Neural progenitor cell (in vitro differentiated cells): Measurements from ENCODE around the gene CCNE1. TPM values are rescaled to one million over a fixed set of nuclear protein-coding genes. Genes with fewer than 3 reads are reported as not detected.
A peak's percentile ranks its signal among the peaks of the same experiment; 100 is the strongest.

Source experiments
- DNase-seq: peaks from one replicate; pipeline ENCODE4 v3.0.0-alpha.2; 2016; ENCODE audit warnings: low spot score
- H2AFZ ChIP-seq: fragments of 200-600 bp; sonication (generic); replicated peaks from 2 replicates; pipeline ENCODE4 v1.6.1; 2016; ENCODE audit warnings: antibody characterized with exemption
- H3F3A ChIP-seq: fragments of 200-600 bp; sonication (generic); 2 replicates; pipeline ENCODE4 v1.6.1; 2016; ENCODE audit warnings: antibody characterized with exemption, low read depth
- H3K27ac ChIP-seq: fragments of 200-600 bp; sonication (generic); 2 replicates; pipeline ENCODE4 v1.5.1; 2016; ENCODE audit warnings: mild to moderate bottlenecking
- H3K27me3 ChIP-seq: fragments of 200-600 bp; sonication (generic); 2 replicates; pipeline ENCODE4 v1.6.1; 2016; ENCODE audit warnings: mild to moderate bottlenecking, moderate library complexity
- H3K36me3 ChIP-seq: fragments of 200-600 bp; sonication (generic); 2 replicates; pipeline ENCODE4 v1.5.1; 2016
- H3K4me1 ChIP-seq: fragments of 200-600 bp; sonication (generic); 2 replicates; pipeline ENCODE4 v1.6.1; 2016; ENCODE audit warnings: mixed run types
- H3K4me2 ChIP-seq: fragments of 200-600 bp; sonication (generic); 2 replicates; pipeline ENCODE4 v1.6.1; 2016
- H3K4me3 ChIP-seq: fragments of 200-600 bp; sonication (generic); 2 replicates; pipeline ENCODE4 v1.5.1; 2016
- H3K79me2 ChIP-seq: fragments of 200-600 bp; sonication (generic); 2 replicates; pipeline ENCODE4 v1.6.1; 2016; ENCODE audit warnings: low read depth
- H3K9ac ChIP-seq: fragments of 200-600 bp; sonication (generic); 2 replicates; pipeline ENCODE4 v1.6.1; 2016
- H3K9me3 ChIP-seq: fragments of 200-600 bp; sonication (generic); 2 replicates; pipeline ENCODE4 v1.5.1; 2016; ENCODE audit warnings: low read depth
- H4K20me1 ChIP-seq: fragments of 200-600 bp; sonication (generic); 2 replicates; pipeline ENCODE4 v1.6.1; 2016; ENCODE audit warnings: low read depth
- H3K27ac Mint-ChIP-seq: 3 replicates; pipeline ENCODE4 v1.8.0; 2021; ENCODE audit warnings: mixed read lengths
- H3K27me3 Mint-ChIP-seq: 2 replicates; pipeline ENCODE4 v1.8.0; 2022; ENCODE audit warnings: low read depth, mild to moderate bottlenecking, inconsistent platforms, moderate library complexity, mixed read lengths; ENCODE audit not compliant: insufficient read depth
- H3K36me3 Mint-ChIP-seq: 3 replicates; pipeline ENCODE4 v1.8.0; 2021; ENCODE audit warnings: mixed read lengths
- H3K4me1 Mint-ChIP-seq: 3 replicates; pipeline ENCODE4 v1.8.0; 2021; ENCODE audit warnings: mixed read lengths
- H3K4me3 Mint-ChIP-seq: 3 replicates; pipeline ENCODE4 v1.8.0; 2021; ENCODE audit warnings: mild to moderate bottlenecking, moderate library complexity, mixed read lengths
- H3K9me3 Mint-ChIP-seq: 3 replicates; pipeline ENCODE4 v1.8.0; 2020; ENCODE audit warnings: mixed read lengths
- CTCF ChIP-seq: fragments of 200-600 bp; sonication (generic); IDR thresholded peaks from 2 replicates; pipeline ENCODE4 v1.5.1; 2017; ENCODE audit warnings: antibody characterized with exemption, mild to moderate bottlenecking
- EZH2 ChIP-seq: fragments of 200-600 bp; sonication (generic); IDR thresholded peaks from 2 replicates; pipeline ENCODE4 v1.6.1; 2017; ENCODE audit warnings: antibody characterized with exemption, mild to moderate bottlenecking, moderate library complexity
- EZH2phosphoT487 ChIP-seq: fragments of 200-600 bp; sonication (generic); IDR thresholded peaks from 2 replicates; pipeline ENCODE4 v1.6.1; 2017; ENCODE audit warnings: antibody characterized with exemption
- total RNA-seq: library from RNA; depleted of rRNA; stranded (reverse); fragments of >200 nt; gene quantifications from 2 replicates; pipeline ENCODE4 v1.2.3, GENCODE V29; 2015; ENCODE audit warnings: low replicate concordance

CCNE1 gene
- total RNA-seq, 1 donor from 2014 or later, result 31.4 TPM

GRCh38 chr19:29771708-29772414, 39.9 kb upstream of the CCNE1 start:
- peaks cover 13% of the 10 kb centered on the region for H3K4me1 Mint-ChIP-seq
- no peak overlapping the region for H3K27ac Mint-ChIP-seq
- TF ChIP-seq EZH2phosphoT487 (no peak), CTCF (peak; percentile 82)
- H3K36me3 ChIP-seq, result no peaks in the 10 kb centered on the region
- no peak overlapping the region for H3K27ac ChIP-seq
- DNase-seq, result peak; percentile 81
- no peaks in the 10 kb centered on the region for H3F3A ChIP-seq
- no peak overlapping the region for H3K4me3 Mint-ChIP-seq
- no peaks in the 10 kb centered on the region for H3K27me3 ChIP-seq
- peak overlapping the region; percentile 99 for H2AFZ ChIP-seq
- H3K4me1 ChIP-seq, result peaks cover 4% of the 10 kb centered on the region
- no peaks in the 10 kb centered on the region for H3K79me2 ChIP-seq
- H3K9me3 Mint-ChIP-seq, result no peaks in the 10 kb centered on the region
- H3K9ac ChIP-seq, result no peak overlapping the region
- no peaks in the 10 kb centered on the region for H3K27me3 Mint-ChIP-seq
- no peaks in the 10 kb centered on the region for H3K36me3 Mint-ChIP-seq
- peak overlapping the region; percentile 64 for H3K4me2 ChIP-seq
- H3K9me3 ChIP-seq, result no peaks in the 10 kb centered on the region
- H3K4me3 ChIP-seq, result no peak overlapping the region
- H4K20me1 ChIP-seq, result no peaks in the 10 kb centered on the region

- Histone ChIP-seq H3K9me3 (no peaks in the 10 kb centered on the region), H3K9ac (no peak overlapping the region), H3K4me1 (peaks cover 4% of the 10 kb centered on the region), H4K20me1 (no peaks in the 10 kb centered on the region), H3K27ac (no peak overlapping the region), H3K27me3 (no peaks in the 10 kb centered on the region), H3F3A (no peaks in the 10 kb centered on the region), H2AFZ (no peak overlapping the region), H3K79me2 (no peaks in the 10 kb centered on the region), H3K36me3 (no peaks in the 10 kb centered on the region), H3K4me2 (no peak overlapping the region), H3K4me3 (no peak overlapping the region)
- Mint-ChIP-seq H3K27me3 (no peaks in the 10 kb centered on the region), H3K27ac (no peak overlapping the region), H3K36me3 (no peaks in the 10 kb centered on the region), H3K4me3 (no peak overlapping the region), H3K4me1 (peaks cover 13% of the 10 kb centered on the region), H3K9me3 (no peaks in the 10 kb centered on the region)
- TF ChIP-seq EZH2phosphoT487 (no peak), CTCF (no peak), EZH2 (no peak)
- DNase-seq, result no peak
Observed at GRCh38 chr19:29772696-29773095, 39.1 kb upstream of the CCNE1 start.

GRCh38 chr19:29773141-29773540, 38.6 kb upstream of the CCNE1 start:
- Histone ChIP-seq H3K36me3 (no peaks in the 10 kb centered on the region), H2AFZ (no peak overlapping the region), H3K27ac (no peak overlapping the region), H4K20me1 (no peaks in the 10 kb centered on the region), H3K79me2 (no peaks in the 10 kb centered on the region), H3K4me3 (no peak overlapping the region), H3K4me2 (no peak overlapping the region), H3K27me3 (no peaks in the 10 kb centered on the region), H3K9me3 (no peaks in the 10 kb centered on the region), H3K4me1 (peaks cover 4% of the 10 kb centered on the region), H3K9ac (no peak overlapping the region), H3F3A (no peaks in the 10 kb centered on the region)
- H3K27me3 Mint-ChIP-seq, result no peaks in the 10 kb centered on the region
- H3K9me3 Mint-ChIP-seq, result no peaks in the 10 kb centered on the region
- TF ChIP-seq CTCF (no peak), EZH2 (no peak), EZH2phosphoT487 (no peak)
- DNase-seq, result no peak
- H3K4me3 Mint-ChIP-seq, result no peak overlapping the region
- H3K36me3 Mint-ChIP-seq, result no peaks in the 10 kb centered on the region
- peaks cover 13% of the 10 kb centered on the region for H3K4me1 Mint-ChIP-seq
- no peak overlapping the region for H3K27ac Mint-ChIP-seq
